ENCODE results near the gene MEGF11. TPM values are rescaled to one million over a fixed set of nuclear protein-coding genes. Genes with fewer than 3 reads are reported as not detected.

Gene MEGF11
- polyA plus RNA-seq, 3 donors: not detected

DNA sequence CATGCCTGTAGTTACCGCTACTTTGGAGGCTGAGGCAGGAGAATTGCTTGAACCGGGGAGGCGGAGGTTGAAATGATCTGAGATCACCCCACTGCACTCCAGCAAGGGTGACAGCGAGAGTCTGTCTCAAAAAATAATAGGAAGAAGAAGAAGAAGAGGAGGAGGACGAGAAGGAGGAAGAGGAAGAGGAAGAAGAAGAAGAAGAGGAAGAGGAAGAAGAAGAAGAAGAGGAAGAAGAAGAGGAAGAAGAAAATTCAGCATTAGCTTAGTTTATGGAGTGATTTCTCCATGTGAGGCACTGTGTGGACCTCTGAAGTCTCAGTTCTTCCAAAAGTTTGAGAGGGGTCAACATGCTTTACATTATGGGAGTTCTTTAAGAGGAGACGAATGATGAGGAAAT is 17.4 kb upstream of the MEGF11 start:
- no peak overlapping the region for H3K4me3 Mint-ChIP-seq
- H3K4me1 ChIP-seq (ENCODE audit: control insufficient read depth in 1 of 2, insufficient read depth in 2 of 2, low read length in 2 of 2): no peaks in the 10 kb centered on the region
- intact Hi-C loops (cut with micrococcal nuclease): no loop called here
- peaks cover 0 to 3% (median 2%) of the 10 kb centered on the region in 7 donors for H3K9me3 Mint-ChIP-seq
- H4K20me1 ChIP-seq (ENCODE audit: insufficient read depth, low read length): no peaks in the 10 kb centered on the region
- no peak overlapping the region for H3K9ac ChIP-seq (ENCODE audit: insufficient read depth, low read length, poor library complexity, severe bottlenecking)
- TF ChIP-seq, protein P1, sequence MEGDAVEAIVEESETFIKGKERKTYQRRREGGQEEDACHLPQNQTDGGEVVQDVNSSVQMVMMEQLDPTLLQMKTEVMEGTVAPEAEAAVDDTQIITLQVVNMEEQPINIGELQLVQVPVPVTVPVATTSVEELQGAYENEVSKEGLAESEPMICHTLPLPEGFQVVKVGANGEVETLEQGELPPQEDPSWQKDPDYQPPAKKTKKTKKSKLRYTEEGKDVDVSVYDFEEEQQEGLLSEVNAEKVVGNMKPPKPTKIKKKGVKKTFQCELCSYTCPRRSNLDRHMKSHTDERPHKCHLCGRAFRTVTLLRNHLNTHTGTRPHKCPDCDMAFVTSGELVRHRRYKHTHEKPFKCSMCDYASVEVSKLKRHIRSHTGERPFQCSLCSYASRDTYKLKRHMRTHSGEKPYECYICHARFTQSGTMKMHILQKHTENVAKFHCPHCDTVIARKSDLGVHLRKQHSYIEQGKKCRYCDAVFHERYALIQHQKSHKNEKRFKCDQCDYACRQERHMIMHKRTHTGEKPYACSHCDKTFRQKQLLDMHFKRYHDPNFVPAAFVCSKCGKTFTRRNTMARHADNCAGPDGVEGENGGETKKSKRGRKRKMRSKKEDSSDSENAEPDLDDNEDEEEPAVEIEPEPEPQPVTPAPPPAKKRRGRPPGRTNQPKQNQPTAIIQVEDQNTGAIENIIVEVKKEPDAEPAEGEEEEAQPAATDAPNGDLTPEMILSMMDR (IDR thresholded peaks at IDR 0.05): no peak
- H3K27ac Mint-ChIP-seq: peak overlapping the region in 1 of 7 donors; percentile 43
- H3K4me1 Mint-ChIP-seq: peaks cover 4% of the 10 kb centered on the region
- H3K27me3 ChIP-seq (ENCODE audit: control insufficient read depth in 2 of 2, insufficient read depth in 2 of 2, low read length in 2 of 2): peaks cover 0 to 2% of the 10 kb centered on the region in 2 donors
- H3K4me3 ChIP-seq (replicated peaks in 1 of 3; ENCODE audit: low read depth in 2 of 3, low read length in 3 of 3): no peak overlapping the region
- no peak for DNase-seq
- no peaks in the 10 kb centered on the region for H3K9me3 ChIP-seq (replicated peaks in 1 of 2; ENCODE audit: control insufficient read depth in 1 of 2, insufficient read depth in 1 of 2, low read length in 2 of 2)
- H3K36me3 ChIP-seq (replicated peaks in 1 of 2; ENCODE audit: control insufficient read depth in 1 of 2, insufficient read depth in 2 of 2, low read length in 2 of 2): no peaks in the 10 kb centered on the region
- H3K27ac ChIP-seq (ENCODE audit: low read depth in 1 of 2, low read length in 2 of 2): no peak overlapping the region
- 0% methylated on average over 1 of the region's 6 CpGs for WGBS (ENCODE audit: insufficient coverage)
- no peaks in the 10 kb centered on the region for H3K79me2 ChIP-seq (ENCODE audit: insufficient read depth, low read length)
- H2AFZ ChIP-seq (ENCODE audit: insufficient read depth, low read depth, low read length, poor library complexity, severe bottlenecking): no peak overlapping the region
- H3K36me3 Mint-ChIP-seq: no peaks in the 10 kb centered on the region
- H3K27me3 Mint-ChIP-seq (ENCODE audit: low read depth in 3 of 3): peaks cover 2 to 5% (median 4%) of the 10 kb centered on the region in 3 donors
- H3K4me2 ChIP-seq (replicated peaks; ENCODE audit: extremely low read depth, low read length, poor library complexity, severe bottlenecking): no peak overlapping the region

DNA sequence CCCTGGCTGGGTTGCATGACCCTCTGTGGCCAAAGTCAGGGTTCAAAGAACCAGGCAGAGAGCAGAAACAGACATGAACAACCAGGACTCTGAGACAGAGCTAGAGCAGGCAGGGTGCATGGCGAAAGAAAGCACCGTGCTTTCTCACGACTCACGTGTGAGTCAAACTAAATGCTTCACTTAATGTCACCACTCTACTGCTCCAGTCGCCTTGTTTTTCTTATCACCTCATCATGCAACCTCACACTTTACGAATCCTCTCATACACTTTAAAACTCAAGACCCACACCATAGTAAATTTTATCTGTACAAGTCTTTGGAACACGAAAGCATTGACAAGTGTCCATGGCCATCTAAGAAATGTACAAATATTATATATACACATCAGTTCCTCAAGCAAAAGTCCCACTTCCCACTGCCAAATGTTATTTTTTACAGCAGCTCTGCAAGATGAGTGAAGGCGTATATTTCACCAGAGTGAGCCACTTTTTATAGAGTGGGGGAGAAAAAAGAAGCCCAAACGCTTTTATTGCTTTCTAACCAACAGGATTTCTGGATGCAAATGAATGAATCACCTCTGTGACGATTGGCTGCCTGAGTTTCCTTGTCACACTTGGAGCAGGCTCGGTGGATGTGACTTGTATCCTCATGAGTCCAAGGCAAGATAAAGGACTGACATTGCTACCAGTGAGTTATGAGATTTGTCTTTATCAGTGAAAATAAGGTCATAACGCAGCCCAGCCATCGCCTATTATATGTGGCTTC is 16.0 kb upstream of the MEGF11 start:
- no peak overlapping the region for H3K4me3 Mint-ChIP-seq

More for the DNA sequence above, 16.0 kb upstream of the MEGF11 start:
- Mint-ChIP-seq H3K4me1 (peaks cover 4% of the 10 kb centered on the region), H3K36me3 (no peaks in the 10 kb centered on the region), H3K27ac (no peak overlapping the region), H3K9me3 (peaks cover 0 to 2% (median 2%) of the 10 kb centered on the region in 7 donors), H3K27me3 (ENCODE audit: low read depth in 3 of 3) (peaks cover 2 to 7% (median 3%) of the 10 kb centered on the region in 3 donors)
- no peaks in the 10 kb centered on the region for H3K4me1 ChIP-seq (ENCODE audit: control insufficient read depth in 1 of 2, insufficient read depth in 2 of 2, low read length in 2 of 2)
- 81% methylated on average over 8 of the region's 13 CpGs for WGBS (ENCODE audit: insufficient coverage)
- no peaks in the 10 kb centered on the region for H3K36me3 ChIP-seq (replicated peaks in 1 of 2; ENCODE audit: control insufficient read depth in 1 of 2, insufficient read depth in 2 of 2, low read length in 2 of 2)
- no peaks in the 10 kb centered on the region for H3K9me3 ChIP-seq (replicated peaks in 1 of 2; ENCODE audit: control insufficient read depth in 1 of 2, insufficient read depth in 1 of 2, low read length in 2 of 2)
- intact Hi-C loops (cut with micrococcal nuclease): no loop called here
- H2AFZ ChIP-seq (ENCODE audit: insufficient read depth, low read depth, low read length, poor library complexity, severe bottlenecking): no peak overlapping the region
- H3K9ac ChIP-seq (ENCODE audit: insufficient read depth, low read length, poor library complexity, severe bottlenecking): no peak overlapping the region
- no peaks in the 10 kb centered on the region for H3K79me2 ChIP-seq (ENCODE audit: insufficient read depth, low read length)
- TF ChIP-seq, protein P1 (IDR thresholded peaks at IDR 0.05): no peak
- H3K4me2 ChIP-seq (replicated peaks; ENCODE audit: extremely low read depth, low read length, poor library complexity, severe bottlenecking): no peak overlapping the region
- no peaks in the 10 kb centered on the region for H4K20me1 ChIP-seq (ENCODE audit: insufficient read depth, low read length)
- DNase-seq: no peak
- no peak overlapping the region for H3K27ac ChIP-seq (ENCODE audit: low read depth in 1 of 2, low read length in 2 of 2)
- peaks cover 0 to 2% of the 10 kb centered on the region in 2 donors for H3K27me3 ChIP-seq (ENCODE audit: control insufficient read depth in 2 of 2, insufficient read depth in 2 of 2, low read length in 2 of 2)
- no peak overlapping the region for H3K4me3 ChIP-seq (replicated peaks in 1 of 3; ENCODE audit: low read depth in 2 of 3, low read length in 3 of 3)
